ENCODE data around the gene FBXO8. TPM values are rescaled to one million over a fixed set of nuclear protein-coding genes. Genes with fewer than 3 reads are reported as not detected.

Gene FBXO8
- total RNA-seq, 1 experiment from 2014 or later: 7.5 TPM

DNA sequence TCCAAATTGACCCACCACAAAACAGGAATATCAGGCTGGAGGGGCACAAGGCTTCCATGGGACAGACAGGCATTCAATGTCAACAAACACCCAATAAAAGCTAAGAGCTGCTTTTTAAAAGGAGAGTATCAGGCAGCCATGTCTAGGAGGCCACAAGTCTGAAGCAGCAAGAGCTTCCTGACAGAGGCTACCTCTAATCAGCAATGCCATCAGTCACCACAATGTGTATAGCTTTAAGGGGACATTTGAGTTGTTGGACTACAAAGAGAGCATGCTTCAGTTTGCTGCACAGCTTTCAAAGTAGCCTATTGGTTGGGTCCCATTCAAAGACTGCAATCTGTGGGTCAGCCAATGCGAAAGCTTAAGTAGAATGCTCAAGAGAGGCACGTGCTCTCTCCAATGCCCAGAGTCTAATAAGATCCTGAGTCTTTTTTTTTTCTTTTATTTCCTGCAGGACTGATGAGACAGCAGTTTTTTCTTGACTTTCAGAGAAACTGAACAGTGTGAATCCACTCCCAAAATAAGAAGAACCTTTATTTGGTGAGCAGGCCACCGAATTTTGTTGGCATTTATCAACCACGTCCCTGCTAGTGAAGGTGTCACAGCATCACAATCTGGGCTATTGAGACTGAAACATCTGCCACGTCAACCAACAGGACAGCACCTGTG is 92.5 kb downstream of the FBXO8 start:
- Mint-ChIP-seq H3K36me3 (no peaks in the 10 kb centered on the region), H3K27ac (no peak overlapping the region), H3K9me3 (no peaks in the 10 kb centered on the region), H3K27me3 (ENCODE audit: low read depth) (no peaks in the 10 kb centered on the region), H3K4me1 (no peaks in the 10 kb centered on the region), H3K4me3 (no peak overlapping the region)
- no peak for DNase-seq (ENCODE audit: low spot score)
- TF ChIP-seq SP1 (CRISPR knock-in tag; conservative IDR thresholded peaks at IDR 0.05): no peak
- no peak for TF ChIP-seq ZBTB21 (CRISPR knock-in tag; IDR thresholded peaks at IDR 0.05; ENCODE audit: borderline replicate concordance)
- TF ChIP-seq TCF7 (CRISPR knock-in tag; IDR thresholded peaks at IDR 0.05; ENCODE audit: low read depth): no peak
- no peak for TF ChIP-seq NFE2L1 (CRISPR knock-in tag; IDR thresholded peaks at IDR 0.05)
- TF ChIP-seq, protein P1, sequence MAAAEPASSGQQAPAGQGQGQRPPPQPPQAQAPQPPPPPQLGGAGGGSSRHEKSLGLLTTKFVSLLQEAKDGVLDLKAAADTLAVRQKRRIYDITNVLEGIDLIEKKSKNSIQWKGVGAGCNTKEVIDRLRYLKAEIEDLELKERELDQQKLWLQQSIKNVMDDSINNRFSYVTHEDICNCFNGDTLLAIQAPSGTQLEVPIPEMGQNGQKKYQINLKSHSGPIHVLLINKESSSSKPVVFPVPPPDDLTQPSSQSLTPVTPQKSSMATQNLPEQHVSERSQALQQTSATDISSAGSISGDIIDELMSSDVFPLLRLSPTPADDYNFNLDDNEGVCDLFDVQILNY (CRISPR knock-in tag; IDR thresholded peaks at IDR 0.05): no peak
- TF ChIP-seq, protein P2, sequence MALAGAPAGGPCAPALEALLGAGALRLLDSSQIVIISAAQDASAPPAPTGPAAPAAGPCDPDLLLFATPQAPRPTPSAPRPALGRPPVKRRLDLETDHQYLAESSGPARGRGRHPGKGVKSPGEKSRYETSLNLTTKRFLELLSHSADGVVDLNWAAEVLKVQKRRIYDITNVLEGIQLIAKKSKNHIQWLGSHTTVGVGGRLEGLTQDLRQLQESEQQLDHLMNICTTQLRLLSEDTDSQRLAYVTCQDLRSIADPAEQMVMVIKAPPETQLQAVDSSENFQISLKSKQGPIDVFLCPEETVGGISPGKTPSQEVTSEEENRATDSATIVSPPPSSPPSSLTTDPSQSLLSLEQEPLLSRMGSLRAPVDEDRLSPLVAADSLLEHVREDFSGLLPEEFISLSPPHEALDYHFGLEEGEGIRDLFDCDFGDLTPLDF (CRISPR knock-in tag; IDR thresholded peaks at IDR 0.05): no peak
- no peak for TF ChIP-seq ETV6 (CRISPR knock-in tag; IDR thresholded peaks at IDR 0.05)
- TF ChIP-seq SOX15 (CRISPR knock-in tag; IDR thresholded peaks at IDR 0.05): no peak
- TF ChIP-seq, protein P3, sequence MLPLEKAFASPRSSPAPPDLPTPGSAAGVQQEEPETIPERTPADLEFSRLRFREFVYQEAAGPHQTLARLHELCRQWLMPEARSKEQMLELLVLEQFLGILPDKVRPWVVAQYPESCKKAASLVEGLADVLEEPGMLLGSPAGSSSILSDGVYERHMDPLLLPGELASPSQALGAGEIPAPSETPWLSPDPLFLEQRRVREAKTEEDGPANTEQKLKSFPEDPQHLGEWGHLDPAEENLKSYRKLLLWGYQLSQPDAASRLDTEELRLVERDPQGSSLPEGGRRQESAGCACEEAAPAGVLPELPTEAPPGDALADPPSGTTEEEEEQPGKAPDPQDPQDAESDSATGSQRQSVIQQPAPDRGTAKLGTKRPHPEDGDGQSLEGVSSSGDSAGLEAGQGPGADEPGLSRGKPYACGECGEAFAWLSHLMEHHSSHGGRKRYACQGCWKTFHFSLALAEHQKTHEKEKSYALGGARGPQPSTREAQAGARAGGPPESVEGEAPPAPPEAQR (CRISPR knock-in tag; IDR thresholded peaks at IDR 0.05): no peak
- no peak for TF ChIP-seq TEAD4 (CRISPR knock-in tag; IDR thresholded peaks at IDR 0.05)
- no peak for ATAC-seq
- ChIA-PET POLR2A (no interaction called here), CTCF (no interaction called here)

DNA sequence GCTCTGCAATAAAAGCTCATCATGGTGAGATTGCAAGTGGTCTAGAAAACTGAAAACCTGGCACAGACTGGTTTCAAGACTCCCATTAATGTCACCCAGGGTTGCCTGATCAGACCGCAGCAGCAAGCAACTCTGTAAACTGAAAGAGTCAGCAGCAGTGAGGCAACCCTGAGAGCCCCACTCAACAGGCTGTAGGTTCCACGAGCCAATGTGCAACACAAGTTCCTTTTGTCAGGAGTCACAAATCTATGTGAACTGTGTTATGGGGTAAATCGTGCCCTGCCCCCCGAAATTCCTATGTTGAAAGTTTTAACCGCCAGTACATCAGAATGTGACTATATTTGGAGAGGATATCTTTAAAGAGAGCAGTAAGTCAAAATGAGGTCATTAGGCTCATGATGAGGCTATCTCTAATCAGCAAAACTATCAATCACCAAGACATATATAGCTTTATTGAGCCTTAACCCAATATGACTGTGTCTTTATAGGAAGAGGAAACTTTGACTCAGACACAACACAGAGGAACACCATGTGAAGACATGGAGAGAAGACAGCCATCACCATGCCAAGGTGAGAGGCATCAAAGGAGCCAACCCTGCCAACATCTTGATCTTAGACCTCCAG is 94.0 kb downstream of the FBXO8 start:
- TF ChIP-seq ZNF416 (CRISPR knock-in tag; IDR thresholded peaks at IDR 0.05): no peak
- TF ChIP-seq, protein P4, sequence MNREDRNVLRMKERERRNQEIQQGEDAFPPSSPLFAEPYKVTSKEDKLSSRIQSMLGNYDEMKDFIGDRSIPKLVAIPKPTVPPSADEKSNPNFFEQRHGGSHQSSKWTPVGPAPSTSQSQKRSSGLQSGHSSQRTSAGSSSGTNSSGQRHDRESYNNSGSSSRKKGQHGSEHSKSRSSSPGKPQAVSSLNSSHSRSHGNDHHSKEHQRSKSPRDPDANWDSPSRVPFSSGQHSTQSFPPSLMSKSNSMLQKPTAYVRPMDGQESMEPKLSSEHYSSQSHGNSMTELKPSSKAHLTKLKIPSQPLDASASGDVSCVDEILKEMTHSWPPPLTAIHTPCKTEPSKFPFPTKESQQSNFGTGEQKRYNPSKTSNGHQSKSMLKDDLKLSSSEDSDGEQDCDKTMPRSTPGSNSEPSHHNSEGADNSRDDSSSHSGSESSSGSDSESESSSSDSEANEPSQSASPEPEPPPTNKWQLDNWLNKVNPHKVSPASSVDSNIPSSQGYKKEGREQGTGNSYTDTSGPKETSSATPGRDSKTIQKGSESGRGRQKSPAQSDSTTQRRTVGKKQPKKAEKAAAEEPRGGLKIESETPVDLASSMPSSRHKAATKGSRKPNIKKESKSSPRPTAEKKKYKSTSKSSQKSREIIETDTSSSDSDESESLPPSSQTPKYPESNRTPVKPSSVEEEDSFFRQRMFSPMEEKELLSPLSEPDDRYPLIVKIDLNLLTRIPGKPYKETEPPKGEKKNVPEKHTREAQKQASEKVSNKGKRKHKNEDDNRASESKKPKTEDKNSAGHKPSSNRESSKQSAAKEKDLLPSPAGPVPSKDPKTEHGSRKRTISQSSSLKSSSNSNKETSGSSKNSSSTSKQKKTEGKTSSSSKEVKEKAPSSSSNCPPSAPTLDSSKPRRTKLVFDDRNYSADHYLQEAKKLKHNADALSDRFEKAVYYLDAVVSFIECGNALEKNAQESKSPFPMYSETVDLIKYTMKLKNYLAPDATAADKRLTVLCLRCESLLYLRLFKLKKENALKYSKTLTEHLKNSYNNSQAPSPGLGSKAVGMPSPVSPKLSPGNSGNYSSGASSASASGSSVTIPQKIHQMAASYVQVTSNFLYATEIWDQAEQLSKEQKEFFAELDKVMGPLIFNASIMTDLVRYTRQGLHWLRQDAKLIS (CRISPR knock-in tag; IDR thresholded peaks at IDR 0.05; ENCODE audit: borderline replicate concordance): no peak
- TF ChIP-seq, protein P5, sequence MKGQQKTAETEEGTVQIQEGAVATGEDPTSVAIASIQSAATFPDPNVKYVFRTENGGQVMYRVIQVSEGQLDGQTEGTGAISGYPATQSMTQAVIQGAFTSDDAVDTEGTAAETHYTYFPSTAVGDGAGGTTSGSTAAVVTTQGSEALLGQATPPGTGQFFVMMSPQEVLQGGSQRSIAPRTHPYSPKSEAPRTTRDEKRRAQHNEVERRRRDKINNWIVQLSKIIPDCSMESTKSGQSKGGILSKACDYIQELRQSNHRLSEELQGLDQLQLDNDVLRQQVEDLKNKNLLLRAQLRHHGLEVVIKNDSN (CRISPR knock-in tag; IDR thresholded peaks at IDR 0.05): no peak
- TF ChIP-seq ATF1 (CRISPR knock-in tag; IDR thresholded peaks at IDR 0.05): no peak
- TF ChIP-seq PRRX2 (CRISPR knock-in tag; IDR thresholded peaks at IDR 0.05): no peak
- TF ChIP-seq, protein P6, sequence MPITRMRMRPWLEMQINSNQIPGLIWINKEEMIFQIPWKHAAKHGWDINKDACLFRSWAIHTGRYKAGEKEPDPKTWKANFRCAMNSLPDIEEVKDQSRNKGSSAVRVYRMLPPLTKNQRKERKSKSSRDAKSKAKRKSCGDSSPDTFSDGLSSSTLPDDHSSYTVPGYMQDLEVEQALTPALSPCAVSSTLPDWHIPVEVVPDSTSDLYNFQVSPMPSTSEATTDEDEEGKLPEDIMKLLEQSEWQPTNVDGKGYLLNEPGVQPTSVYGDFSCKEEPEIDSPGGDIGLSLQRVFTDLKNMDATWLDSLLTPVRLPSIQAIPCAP (CRISPR knock-in tag; IDR thresholded peaks at IDR 0.05): no peak
- no peak for TF ChIP-seq MYBL2 (CRISPR knock-in tag; IDR thresholded peaks at IDR 0.05)
- CTCF ChIA-PET: no interaction called here
- POLR2A ChIA-PET: no interaction called here
- H3K27me3 Mint-ChIP-seq (ENCODE audit: low read depth): no peaks in the 10 kb centered on the region
- DNase-seq (ENCODE audit: low spot score) (no peak), ATAC-seq (no peak)
- no peaks in the 10 kb centered on the region for H3K9me3 Mint-ChIP-seq
- H3K4me3 Mint-ChIP-seq: no peak overlapping the region
- H3K36me3 Mint-ChIP-seq: no peaks in the 10 kb centered on the region
- no peaks in the 10 kb centered on the region for H3K4me1 Mint-ChIP-seq
- no peak overlapping the region for H3K27ac Mint-ChIP-seq

Other genes with a start within 250 kb of the FBXO8 start
- gene CEP44, start 244 bp upstream of the FBXO8 start, total RNA-seq (2021): 17.9 to 21.6 TPM (median 19.8 TPM) in 3 replicates
- gene HPGD, start 238.8 kb upstream of the FBXO8 start, total RNA-seq (2021): 0.55 to 3.6 TPM (median 0.94 TPM) in 3 replicates

Measured in WTC11 (cell line).